Activated CD8-positive, alpha-beta memory T cell treated with anti-CD3 and anti-CD28 coated beads, Interleukin-2, amount 50 U/mL, for 48 hours (primary cell): ENCODE data around the gene NEK11.

ENCODE experiments used
- DNase-seq: peaks from one replicate; pipeline ENCODE4 v3.0.0-alpha.2; 2020

Gene NEK11

GRCh38 chr3:131147534-131147933, 120.9 kb downstream of the NEK11 start:
- DNase-seq, result no peak

GRCh38 chr3:131158434-131158833, 131.8 kb downstream of the NEK11 start:
- no peak for DNase-seq

GRCh38 chr3:131162516-131162915, 135.8 kb downstream of the NEK11 start:
- DNase-seq, result no peak

GRCh38 chr3:131167867-131168266, 141.2 kb downstream of the NEK11 start:
- DNase-seq, result no peak

GRCh38 chr3:131169331-131169730, 142.7 kb downstream of the NEK11 start:
- no peak for DNase-seq

GRCh38 chr3:131172502-131173200, 146.0 kb downstream of the NEK11 start:
- DNase-seq, result no peak

- DNase-seq, result no peak
These were observed 148.1 kb downstream of the NEK11 start for GRCh38 chr3:131174752-131175151.

GRCh38 chr3:131178710-131179375, 152.2 kb downstream of the NEK11 start:
- DNase-seq, result no peak

GRCh38 chr3:131192701-131193100, 166.0 kb downstream of the NEK11 start:
- DNase-seq, result no peak

- DNase-seq, result no peak
These were observed 167.1 kb downstream of the NEK11 start for GRCh38 chr3:131193641-131194238.

GRCh38 chr3:131194816-131195215, 168.1 kb downstream of the NEK11 start:
- DNase-seq, result no peak

GRCh38 chr3:131200636-131201199, 174.0 kb downstream of the NEK11 start:
- DNase-seq, result no peak

- no peak for DNase-seq
These were observed 189.7 kb downstream of the NEK11 start for GRCh38 chr3:131216330-131216729.

- no peak for DNase-seq
These were observed 190.1 kb downstream of the NEK11 start for GRCh38 chr3:131216801-131217200.

- DNase-seq, result no peak
These were observed 190.6 kb downstream of the NEK11 start for GRCh38 chr3:131217296-131217741.

GRCh38 chr3:131218196-131218595, 191.5 kb downstream of the NEK11 start:
- no peak for DNase-seq

GRCh38 chr3:131221731-131222130, 195.1 kb downstream of the NEK11 start:
- DNase-seq, result no peak

GRCh38 chr3:131222599-131222998, 195.9 kb downstream of the NEK11 start:
- no peak for DNase-seq

- DNase-seq, result no peak
These were observed 197.0 kb downstream of the NEK11 start for GRCh38 chr3:131223373-131224289.

- no peak for DNase-seq
These were observed 198.3 kb downstream of the NEK11 start for GRCh38 chr3:131224886-131225550.

GRCh38 chr3:131228522-131228921, 201.8 kb downstream of the NEK11 start:
- DNase-seq, result no peak
